PC-3 (cell line): ENCODE measurements around the gene NEK4. TPM values are rescaled to one million over a fixed set of nuclear protein-coding genes. Genes with fewer than 3 reads are reported as not detected.

Source experiments
- ATAC-seq: fragments of 200-7000 bp; cut with Tn5 transposase; 2 replicates; pipeline ENCODE4 v1.9.1; 2020; ENCODE audit warnings: mild to moderate bottlenecking, moderate library complexity
- BruUV-seq: library from RNA; stranded (reverse); fragments of 400-500 nt; replicated peaks from 2 replicates; lab custom pipeline; 2021; lab: Mats Ljungman, UMichigan
- CTCF ChIA-PET: fragments of 300-600 bp; sonication (Branson Sonifier 250); formaldehyde crosslinking; loops from one replicate; lab custom pipeline; 2022; ENCODE audit warnings: antibody characterized with exemption; lab: Charles Lee
- POLR2A ChIA-PET: fragments of 300-600 bp; sonication (Branson Sonifier 250); formaldehyde crosslinking; loops from one replicate; lab custom pipeline; 2022; ENCODE audit warnings: antibody characterized with exemption; ENCODE audit not compliant: unreplicated experiment; lab: Charles Lee
- DNase-seq: peaks from one replicate; pipeline ENCODE4 v3.0.0-alpha.2; 2015
- H2AFZ ChIP-seq: fragments of 300-600 bp; sonication (generic); 2 replicates; pipeline ENCODE4 v1.6.0; 2016; ENCODE audit warnings: antibody characterized with exemption, low read length
- H3F3A ChIP-seq: fragments of 300-600 bp; sonication (generic); one replicate; pipeline ENCODE4 v1.6.0; 2017; ENCODE audit warnings: antibody characterized with exemption, low read length, control low read depth, mild to moderate bottlenecking; ENCODE audit not compliant: unreplicated experiment
- H3K27ac ChIP-seq: fragments of 300-600 bp; sonication (generic); 2 replicates; pipeline ENCODE4 v1.5.1; 2016; ENCODE audit warnings: mild to moderate bottlenecking, low read length
- H3K27me3 ChIP-seq: fragments of 300-600 bp; sonication (generic); 2 replicates; pipeline ENCODE4 v1.6.1; 2016; ENCODE audit warnings: low read length, mixed read lengths
- H3K36me3 ChIP-seq: fragments of 300-600 bp; sonication (generic); 2 replicates; pipeline ENCODE4 v1.6.1; 2016; ENCODE audit warnings: low read depth, mixed run types, low read length, mixed read lengths
- H3K4me1 ChIP-seq: fragments of 300-600 bp; sonication (generic); 2 replicates; pipeline ENCODE4 v1.5.1; 2016; ENCODE audit warnings: low read length; ENCODE audit not compliant: insufficient read depth
- H3K4me2 ChIP-seq: fragments of 300-600 bp; sonication (generic); 2 replicates; pipeline ENCODE4 v1.6.0; 2016; ENCODE audit warnings: low read length
- H3K4me3 ChIP-seq: fragments of 300-600 bp; sonication (generic); 2 replicates; pipeline ENCODE4 v1.5.1; 2016; ENCODE audit warnings: mild to moderate bottlenecking, low read length, mixed read lengths
- H3K79me2 ChIP-seq: fragments of 300-600 bp; sonication (generic); 2 replicates; pipeline ENCODE4 v1.6.1; 2017; ENCODE audit warnings: low read length, mixed read lengths
- H3K9ac ChIP-seq: fragments of 300-600 bp; sonication (generic); 2 replicates; pipeline ENCODE4 v1.6.0; 2016; ENCODE audit warnings: mild to moderate bottlenecking, low read length
- H3K9me2 ChIP-seq: fragments of 300-600 bp; sonication (generic); replicated peaks from 2 replicates; pipeline ENCODE4 v1.6.1; 2016; ENCODE audit warnings: mixed run types, low read length, mixed read lengths
- H3K9me3 ChIP-seq: fragments of 300-600 bp; sonication (generic); 2 replicates; pipeline ENCODE4 v1.6.1; 2016; ENCODE audit warnings: low read length, mixed read lengths
- H4K20me1 ChIP-seq: fragments of 300-600 bp; sonication (generic); 2 replicates; pipeline ENCODE4 v1.6.1; 2016; ENCODE audit warnings: low read length, mixed read lengths
- EZH2 ChIP-seq: fragments of 300-600 bp; sonication (generic); IDR thresholded peaks from one replicate; pipeline ENCODE4 v1.6.1; 2017; ENCODE audit warnings: antibody characterized with exemption, mild to moderate bottlenecking, low read length; ENCODE audit not compliant: unreplicated experiment
- EZH2phosphoT487 ChIP-seq: fragments of 300-600 bp; sonication (generic); IDR thresholded peaks from 2 replicates; pipeline ENCODE4 v1.6.1; 2018; ENCODE audit warnings: mild to moderate bottlenecking, antibody characterized with exemption, low read length, borderline replicate concordance
- intact Hi-C: fragments of 100-400 bp; cut with micrococcal nuclease; formaldehyde crosslinking; loops from 2 replicates; pipeline ENCODE4 v1.9.0; 2023
- total RNA-seq: library from RNA; depleted of rRNA; stranded (reverse); fragments of >200 nt; gene quantifications from 2 replicates; pipeline ENCODE4 v1.2.3, GENCODE V29; 2014
- TF ChIP-seq, protein P1 (sequence below): fragments of 300-600 bp; sonication (generic); conservative IDR thresholded peaks from 2 replicates; pipeline ENCODE4 v1.5.1; 2017; ENCODE audit warnings: antibody characterized with exemption, low read depth, mild to moderate bottlenecking, low read length

The NEK4 gene
- total RNA-seq, 1 experiment from 2014 or later, result 33.6 TPM

DNA sequence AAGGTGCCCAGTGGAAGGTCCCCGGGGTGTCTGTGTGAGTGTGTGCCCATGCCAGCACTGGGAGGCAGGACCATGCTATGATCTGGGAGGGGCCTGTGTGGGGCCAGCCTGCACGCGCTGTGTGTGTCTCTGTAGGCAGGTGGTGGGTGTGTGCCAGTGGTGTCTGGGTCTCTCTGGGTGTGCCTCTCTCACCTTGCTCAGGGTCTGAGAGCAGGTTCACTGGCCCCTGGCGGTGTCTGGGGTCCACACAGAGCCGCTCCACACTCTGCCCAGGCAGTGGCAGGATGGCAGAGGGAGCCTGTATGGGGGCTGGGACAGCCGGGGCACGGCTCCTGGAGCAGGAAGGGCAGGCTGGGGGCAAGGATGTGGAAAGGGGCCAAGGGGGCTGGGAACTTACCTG, 47.1 kb upstream of the NEK4 start:
- no peak overlapping the region for H3K4me2 ChIP-seq
- no TSS peak for BruUV-seq
- H3K9me2 ChIP-seq, result no peaks in the 10 kb centered on the region
- DNase-seq, result no peak
- no peak overlapping the region for H3K27ac ChIP-seq
- H3K79me2 ChIP-seq, result no peaks in the 10 kb centered on the region
- no peak for ATAC-seq
- no peaks in the 10 kb centered on the region for H4K20me1 ChIP-seq
- no peaks in the 10 kb centered on the region for H3K27me3 ChIP-seq
- TF ChIP-seq EZH2, result no peak
- no peak for TF ChIP-seq EZH2phosphoT487
- TF ChIP-seq, protein P1, sequence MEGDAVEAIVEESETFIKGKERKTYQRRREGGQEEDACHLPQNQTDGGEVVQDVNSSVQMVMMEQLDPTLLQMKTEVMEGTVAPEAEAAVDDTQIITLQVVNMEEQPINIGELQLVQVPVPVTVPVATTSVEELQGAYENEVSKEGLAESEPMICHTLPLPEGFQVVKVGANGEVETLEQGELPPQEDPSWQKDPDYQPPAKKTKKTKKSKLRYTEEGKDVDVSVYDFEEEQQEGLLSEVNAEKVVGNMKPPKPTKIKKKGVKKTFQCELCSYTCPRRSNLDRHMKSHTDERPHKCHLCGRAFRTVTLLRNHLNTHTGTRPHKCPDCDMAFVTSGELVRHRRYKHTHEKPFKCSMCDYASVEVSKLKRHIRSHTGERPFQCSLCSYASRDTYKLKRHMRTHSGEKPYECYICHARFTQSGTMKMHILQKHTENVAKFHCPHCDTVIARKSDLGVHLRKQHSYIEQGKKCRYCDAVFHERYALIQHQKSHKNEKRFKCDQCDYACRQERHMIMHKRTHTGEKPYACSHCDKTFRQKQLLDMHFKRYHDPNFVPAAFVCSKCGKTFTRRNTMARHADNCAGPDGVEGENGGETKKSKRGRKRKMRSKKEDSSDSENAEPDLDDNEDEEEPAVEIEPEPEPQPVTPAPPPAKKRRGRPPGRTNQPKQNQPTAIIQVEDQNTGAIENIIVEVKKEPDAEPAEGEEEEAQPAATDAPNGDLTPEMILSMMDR, result no peak
- POLR2A ChIA-PET, result no interaction called here
- H3K4me1 ChIP-seq, result no peaks in the 10 kb centered on the region
- no peak overlapping the region for H2AFZ ChIP-seq
- H3K9me3 ChIP-seq, result no peaks in the 10 kb centered on the region
- H3F3A ChIP-seq, result no peaks in the 10 kb centered on the region
- CTCF ChIA-PET, result no interaction called here
- no peak overlapping the region for H3K9ac ChIP-seq
- no peak overlapping the region for H3K4me3 ChIP-seq
- no peaks in the 10 kb centered on the region for H3K36me3 ChIP-seq
- intact Hi-C loops, result no loop called here

DNA sequence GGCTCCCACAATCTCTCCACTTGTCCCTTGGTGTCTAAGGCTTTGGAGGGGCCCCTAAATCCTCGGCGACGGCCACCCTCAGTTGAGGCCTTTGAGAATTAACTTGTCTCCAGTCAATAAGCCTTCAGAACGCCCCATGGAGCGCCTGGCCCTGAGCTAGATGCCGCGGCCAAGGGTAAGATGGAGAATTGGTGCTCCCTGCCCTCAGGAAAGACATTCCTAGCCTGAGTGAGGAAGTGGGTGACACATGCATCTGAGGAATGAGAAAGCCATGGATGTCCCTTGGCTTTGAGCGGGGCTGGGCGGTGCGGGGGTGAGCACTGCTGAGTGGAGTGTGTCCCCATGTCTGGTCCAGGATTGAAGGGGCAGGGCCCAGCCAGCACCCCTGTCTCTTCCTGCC, 46.5 kb upstream of the NEK4 start:
- H3K9me2 ChIP-seq, result no peaks in the 10 kb centered on the region
- H3K27me3 ChIP-seq, result no peaks in the 10 kb centered on the region
- H3K79me2 ChIP-seq, result no peaks in the 10 kb centered on the region
- H3K4me3 ChIP-seq, result no peak overlapping the region
- no peak for ATAC-seq
- no peak overlapping the region for H3K9ac ChIP-seq
- no peaks in the 10 kb centered on the region for H4K20me1 ChIP-seq
- intact Hi-C loops, result no loop called here
- no peaks in the 10 kb centered on the region for H3K9me3 ChIP-seq
- H2AFZ ChIP-seq, result no peak overlapping the region
- no peaks in the 10 kb centered on the region for H3K4me1 ChIP-seq
- H3K4me2 ChIP-seq, result no peak overlapping the region
- no peak for DNase-seq
- CTCF ChIA-PET, result no interaction called here
- TF ChIP-seq EZH2phosphoT487, result no peak
- TF ChIP-seq, protein P1, result no peak
- TF ChIP-seq EZH2, result no peak
- H3F3A ChIP-seq, result no peaks in the 10 kb centered on the region
- H3K36me3 ChIP-seq, result no peaks in the 10 kb centered on the region
- no peak overlapping the region for H3K27ac ChIP-seq
- no TSS peak for BruUV-seq
- POLR2A ChIA-PET, result no interaction called here

DNA sequence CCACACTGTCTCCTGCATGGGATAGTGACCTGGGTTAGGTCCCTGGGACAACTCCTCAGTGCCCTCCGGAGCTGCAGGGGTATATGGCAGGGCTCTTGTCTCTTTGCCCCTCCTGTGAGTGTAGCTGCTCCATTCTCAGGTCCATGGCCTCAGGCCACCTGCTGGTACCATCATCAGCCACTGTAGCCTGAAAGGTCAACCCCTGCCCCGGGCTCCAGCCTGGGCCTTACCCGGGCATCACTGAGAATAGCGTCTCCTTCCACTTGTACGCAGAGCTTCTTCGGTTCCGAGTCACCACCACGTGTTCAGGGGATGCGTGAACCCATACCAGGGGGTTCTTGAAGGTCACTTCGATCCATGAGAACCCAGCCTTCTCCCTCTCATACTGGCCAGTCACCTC, 45.9 kb upstream of the NEK4 start:
- TF ChIP-seq, protein P1, result no peak
- TF ChIP-seq EZH2phosphoT487, result no peak
- TF ChIP-seq EZH2, result no peak
- Histone ChIP-seq H3K4me1 (no peaks in the 10 kb centered on the region), H3K9ac (no peak overlapping the region), H3K27me3 (no peaks in the 10 kb centered on the region), H4K20me1 (no peaks in the 10 kb centered on the region), H3F3A (no peaks in the 10 kb centered on the region), H3K79me2 (no peaks in the 10 kb centered on the region), H2AFZ (no peak overlapping the region), H3K36me3 (no peaks in the 10 kb centered on the region), H3K9me3 (no peaks in the 10 kb centered on the region), H3K4me2 (no peak overlapping the region), H3K27ac (no peak overlapping the region), H3K4me3 (no peak overlapping the region), H3K9me2 (no peaks in the 10 kb centered on the region)
- ChIA-PET CTCF (no interaction called here), POLR2A (no interaction called here)
- ATAC-seq, result no peak
- intact Hi-C loops, result no loop called here
- BruUV-seq, result no TSS peak
- no peak for DNase-seq
